SK-N-MC (cell line): ENCODE results near the gene FAM50B.
A peak's percentile ranks its signal among the peaks of the same experiment; 100 is the strongest.

Source experiments
- DNase-seq: peaks from one replicate; pipeline ENCODE4 v3.0.0-alpha.2; 2011; ENCODE audit warnings: low read depth, low spot score
- H3K27ac ChIP-seq: fragments of 200-600 bp; sonication (generic); 2 replicates; pipeline ENCODE4 v1.5.1; 2016; ENCODE audit warnings: mixed run types
- H3K36me3 ChIP-seq: fragments of 200-600 bp; sonication (generic); 2 replicates; pipeline ENCODE4 v1.6.1; 2017; ENCODE audit warnings: antibody characterized with exemption, low read length, mixed read lengths; ENCODE audit not compliant: insufficient read depth
- H3K4me3 ChIP-seq: fragments of 200-600 bp; sonication (generic); 2 replicates; pipeline ENCODE4 v1.5.1; 2016
- H3K9ac ChIP-seq: fragments of 200-600 bp; sonication (generic); 2 replicates; pipeline ENCODE4 v1.8.0; 2017; ENCODE audit warnings: mixed run types, mixed read lengths; ENCODE audit not compliant: insufficient read length
- H3K9me3 ChIP-seq: fragments of 200-600 bp; sonication (generic); 2 replicates; pipeline ENCODE4 v1.6.1; 2017; ENCODE audit warnings: low read depth, mild to moderate bottlenecking, antibody characterized with exemption, low read length, moderate library complexity, mixed read lengths
- EZH2 ChIP-seq: fragments of 200-600 bp; sonication (generic); IDR thresholded peaks from one replicate; pipeline ENCODE4 v1.6.1; 2017; ENCODE audit warnings: antibody characterized with exemption
- FOXP2 ChIP-seq: optimal IDR thresholded peaks from 2 replicates; pipeline ENCODE3; 2011; ENCODE audit warnings: mild to moderate bottlenecking, moderate library complexity; ENCODE audit not compliant: insufficient read depth; ENCODE audit errors: extremely low read length, control extremely low read depth
- POLR2AphosphoS5 ChIP-seq: IDR thresholded peaks from 2 replicates; pipeline ENCODE4 v1.6.1; 2012; ENCODE audit warnings: mild to moderate bottlenecking, low read depth, low read length, borderline replicate concordance

Gene FAM50B

GRCh38 chr6:3848925-3849605 is at the start of gene FAM50B:
FAM50B (plus strand) TSS chr6:3849373; CDS start chr6:3849812, 439 bp downstream.
- H3K36me3 ChIP-seq, result no peaks in the 10 kb centered on the region; the same call in 1 of the 2 replicates
- H3K27ac ChIP-seq, result no peak within 1 kb of the TSS
- DNase-seq, result no peak
- H3K4me3 ChIP-seq, result peak within 1 kb of the TSS; percentile 73
- no peak for TF ChIP-seq FOXP2
- peak; percentile 49; the same call in 1 of the 2 replicates for TF ChIP-seq POLR2AphosphoS5
- no peak for TF ChIP-seq EZH2
- peak within 1 kb of the TSS; percentile 65 for H3K9ac ChIP-seq
- H3K9me3 ChIP-seq, result no peaks in the 10 kb centered on the region

- no peak overlapping the region for H3K4me3 ChIP-seq
- no peaks in the 10 kb centered on the region for H3K9me3 ChIP-seq
- H3K36me3 ChIP-seq, result no peaks in the 10 kb centered on the region
- H3K9ac ChIP-seq, result no peak overlapping the region
- TF ChIP-seq FOXP2 (no peak), EZH2 (no peak), POLR2AphosphoS5 (no peak)
- no peak for DNase-seq
- no peak overlapping the region for H3K27ac ChIP-seq
Measured at GRCh38 chr6:3799719-3800118, 49.5 kb upstream of the FAM50B start.

- no peaks in the 10 kb centered on the region for H3K36me3 ChIP-seq
- TF ChIP-seq POLR2AphosphoS5, result no peak
- TF ChIP-seq FOXP2, result no peak
- no peak for TF ChIP-seq EZH2
- H3K4me3 ChIP-seq, result no peak overlapping the region
- no peaks in the 10 kb centered on the region for H3K9me3 ChIP-seq
- H3K9ac ChIP-seq, result no peak overlapping the region
- no peak overlapping the region for H3K27ac ChIP-seq
- DNase-seq, result no peak
Measured at GRCh38 chr6:3800850-3801591, 48.2 kb upstream of the FAM50B start.

GRCh38 chr6:3801960-3802359 is 47.2 kb upstream of the FAM50B start:
- no peak overlapping the region for H3K4me3 ChIP-seq
- H3K9ac ChIP-seq, result no peak overlapping the region
- H3K27ac ChIP-seq, result no peak overlapping the region
- H3K9me3 ChIP-seq, result no peaks in the 10 kb centered on the region
- no peaks in the 10 kb centered on the region for H3K36me3 ChIP-seq
- no peak for DNase-seq
- TF ChIP-seq FOXP2 (no peak), EZH2 (no peak), POLR2AphosphoS5 (no peak)

GRCh38 chr6:3803627-3804468 is 45.3 kb upstream of the FAM50B start:
- Histone ChIP-seq H3K9me3 (no peaks in the 10 kb centered on the region), H3K27ac (peak overlapping the region; percentile 87), H3K36me3 (no peaks in the 10 kb centered on the region), H3K4me3 (peak overlapping the region; percentile 39), H3K9ac (peak overlapping the region; percentile 27)
- TF ChIP-seq FOXP2, result no peak
- TF ChIP-seq EZH2, result no peak
- no peak for TF ChIP-seq POLR2AphosphoS5
- no peak for DNase-seq

GRCh38 chr6:3804964-3805363 is 44.2 kb upstream of the FAM50B start:
- no peak for DNase-seq
- Histone ChIP-seq H3K9me3 (no peaks in the 10 kb centered on the region), H3K36me3 (no peaks in the 10 kb centered on the region), H3K9ac (no peak overlapping the region), H3K4me3 (no peak overlapping the region), H3K27ac (0 out of 2 replicates have a peak overlapping the region, but pooled peaks have one; percentile 30)
- TF ChIP-seq FOXP2, result no peak
- TF ChIP-seq POLR2AphosphoS5, result no peak
- no peak for TF ChIP-seq EZH2

- no peak for DNase-seq
- H3K9me3 ChIP-seq, result no peaks in the 10 kb centered on the region
Measured at GRCh38 chr6:3805448-3806123, 43.6 kb upstream of the FAM50B start.

More at GRCh38 chr6:3805448-3806123, 43.6 kb upstream of the FAM50B start:
- no peak for TF ChIP-seq FOXP2
- no peak for TF ChIP-seq POLR2AphosphoS5
- TF ChIP-seq EZH2, result no peak
- Histone ChIP-seq H3K4me3 (no peak overlapping the region), H3K36me3 (no peaks in the 10 kb centered on the region), H3K9ac (no peak overlapping the region), H3K27ac (peak overlapping the region; percentile 30; the same call in 1 of the 2 replicates)
